SK-N-SH (cell line): ENCODE data around the gene PYGB. TPM values are rescaled to one million over a fixed set of nuclear protein-coding genes. Genes with fewer than 3 reads are reported as not detected.

Source experiments
- CTCF ChIA-PET: fragments of 300-600, 350-600 bp; formaldehyde crosslinking; extraction: SDS; loops from one replicate; lab custom pipeline; 2021; lab: Yijun Ruan, JAX
- POLR2A ChIA-PET: fragments of 350-600 bp; sonication (Branson Sonifier 250); formaldehyde crosslinking; extraction: SDS; loops from one replicate; lab custom pipeline; 2020; ENCODE audit warnings: antibody characterized with exemption, inconsistent platforms; lab: Yijun Ruan, JAX
- DNase-seq: peaks from one replicate; pipeline ENCODE4 v3.0.0; 2012
- H2AFZ ChIP-seq: fragments of 200-600 bp; sonication (generic); 2 replicates; pipeline ENCODE4 v1.8.1; 2016; ENCODE audit warnings: antibody characterized with exemption, mild to moderate bottlenecking, low read depth
- H3F3A ChIP-seq: fragments of 200-600 bp; sonication (generic); replicated peaks from 2 replicates; pipeline ENCODE3; 2016; ENCODE audit warnings: antibody characterized with exemption, mild to moderate bottlenecking; ENCODE audit not compliant: insufficient read depth
- H3K27ac ChIP-seq, 2 experiments: fragments of 200-500 bp in 1 of 2; fragments of 200-600 bp in 1 of 2; sonication (Bioruptor generic) in 1 of 2; sonication (generic), shearing (Covaris generic) in 1 of 2; 2 replicates each; pipeline versions ENCODE4 v1.5.1 to v1.6.1; 2014 to 2016; ENCODE audit warnings: low read depth in 2 of 2, inconsistent platforms in 1 of 2, low read length in 1 of 2, mild to moderate bottlenecking in 1 of 2, mixed read lengths in 1 of 2
- H3K27me3 ChIP-seq: fragments of 200-600 bp; sonication (generic), shearing (Covaris generic); 2 replicates; pipeline ENCODE4 v1.6.1; 2016; ENCODE audit warnings: mixed run types; ENCODE audit not compliant: insufficient read depth
- H3K36me3 ChIP-seq, 2 experiments: fragments of 200-500 bp in 1 of 2; fragments of 200-600 bp in 1 of 2; sonication (Bioruptor generic) in 1 of 2; sonication (generic) in 1 of 2; replicated peaks in 1 of 2; 2 replicates each; pipeline versions ENCODE3 to v1.5.1; 2014 to 2016; ENCODE audit warnings: low read length in 1 of 2, mild to moderate bottlenecking in 1 of 2; ENCODE audit not compliant: insufficient read depth in 2 of 2, control insufficient read depth in 1 of 2
- H3K4me1 ChIP-seq, 2 experiments: fragments of 200-500 bp in 1 of 2; fragments of 200-600 bp in 1 of 2; sonication (Bioruptor generic) in 1 of 2; sonication (generic), shearing (Covaris generic) in 1 of 2; 2 replicates each; pipeline versions ENCODE4 v1.5.1 to v1.6.1; 2014 to 2016; ENCODE audit warnings: low read depth in 1 of 2, low read length in 1 of 2, mixed run types in 1 of 2; ENCODE audit not compliant: insufficient read depth in 2 of 2, control insufficient read depth in 1 of 2
- H3K4me2 ChIP-seq: fragments of 200-600 bp; sonication (generic), shearing (Covaris generic); 2 replicates; pipeline ENCODE4 v1.6.1; 2017; ENCODE audit warnings: mixed run types
- H3K4me3 ChIP-seq, 2 experiments: fragments of 200-500 bp in 1 of 2; fragments of 200-600 bp in 1 of 2; sonication (Bioruptor generic) in 1 of 2; sonication (generic), shearing (Covaris generic) in 1 of 2; 2 replicates each; pipeline versions ENCODE4 v1.5.1 to v1.8.1; 2014 to 2016; ENCODE audit warnings: low read depth in 2 of 2, inconsistent platforms in 1 of 2, low read length in 1 of 2, mild to moderate bottlenecking in 1 of 2, mixed read lengths in 1 of 2, moderate library complexity in 1 of 2
- H3K79me2 ChIP-seq: fragments of 200-600 bp; sonication (generic); 2 replicates; pipeline ENCODE4 v1.8.1; 2017; ENCODE audit warnings: mild to moderate bottlenecking; ENCODE audit not compliant: insufficient read depth
- H3K9ac ChIP-seq: fragments of 200-600 bp; sonication (generic); 2 replicates; pipeline ENCODE4 v1.6.1; 2017; ENCODE audit warnings: mixed run types
- H3K9me2 ChIP-seq: fragments of 200-600 bp; sonication (generic); 2 replicates; pipeline ENCODE4 v1.6.1; 2017; ENCODE audit warnings: mixed run types
- H3K9me3 ChIP-seq: fragments of 200-600 bp; sonication (generic); 2 replicates; pipeline ENCODE4 v1.6.1; 2017; ENCODE audit warnings: mixed run types, mild to moderate bottlenecking, moderate library complexity
- H4K20me1 ChIP-seq: fragments of 200-600 bp; sonication (generic); 2 replicates; pipeline ENCODE4 v1.6.1; 2017; ENCODE audit warnings: mild to moderate bottlenecking, mixed run types; ENCODE audit not compliant: insufficient read depth
- CHD2 ChIP-seq: fragments of 150-350 bp; IDR thresholded peaks from 2 replicates; pipeline ENCODE4 v1.6.1; 2018; ENCODE audit warnings: low read length; ENCODE audit not compliant: partially characterized antibody
- CTCF ChIP-seq: fragments of 200-600 bp; sonication (generic); IDR thresholded peaks from 2 replicates; pipeline ENCODE4 v1.6.1; 2017; ENCODE audit warnings: antibody characterized with exemption, mild to moderate bottlenecking, moderate library complexity
- EP300 ChIP-seq, 2 experiments: IDR thresholded peaks; 2 replicates each; pipeline versions ENCODE4 v1.4.0 to v1.6.1; 2012; ENCODE audit warnings: borderline replicate concordance in 1 of 2, low read depth in 1 of 2, low read length in 1 of 2
- FOSL2 ChIP-seq: IDR thresholded peaks from 2 replicates; pipeline ENCODE4 v1.4.0; 2012; ENCODE audit warnings: low read depth, mild to moderate bottlenecking, moderate library complexity, borderline replicate concordance
- FOXM1 ChIP-seq: IDR thresholded peaks from 2 replicates; pipeline ENCODE4 v1.4.0; 2012; ENCODE audit warnings: low read depth, mild to moderate bottlenecking
- MEF2A ChIP-seq: IDR thresholded peaks from 2 replicates; pipeline ENCODE4 v1.4.0; 2012; ENCODE audit warnings: low read depth, borderline replicate concordance
- NFIC ChIP-seq: IDR thresholded peaks from 2 replicates; pipeline ENCODE4 v1.4.0; 2012; ENCODE audit warnings: borderline replicate concordance
- NRF1 ChIP-seq: IDR thresholded peaks from 2 replicates; pipeline ENCODE4 v1.6.1; 2012; ENCODE audit warnings: low read depth, mild to moderate bottlenecking, low read length
- PBX3 ChIP-seq: IDR thresholded peaks from 2 replicates; pipeline ENCODE4; 2012
- RAD21 ChIP-seq: IDR thresholded peaks from 2 replicates; pipeline ENCODE4 v1.6.1; 2012; ENCODE audit warnings: mild to moderate bottlenecking, low read length
- REST ChIP-seq: IDR thresholded peaks from 2 replicates; pipeline ENCODE4 v1.6.1; 2012; ENCODE audit warnings: mild to moderate bottlenecking, low read depth, low read length, moderate library complexity
- RFX5 ChIP-seq: IDR thresholded peaks from 2 replicates; pipeline ENCODE4 v1.6.1; 2012; ENCODE audit warnings: mild to moderate bottlenecking, improper control_type of control experiment, low read length
- SMC3 ChIP-seq: IDR thresholded peaks from 2 replicates; pipeline ENCODE4 v1.6.1; 2012; ENCODE audit warnings: low read depth, low read length, improper control_type of control experiment
- YY1 ChIP-seq: IDR thresholded peaks from 2 replicates; pipeline ENCODE4 v1.4.0; 2012; ENCODE audit warnings: low read depth, mild to moderate bottlenecking
- WGBS: methylation state at CpG from one replicate; pipeline ENCODE4 v1.1.6; 2017; ENCODE audit warnings: low lambda C conversion rate; 5-methylcytosine and 5-hydroxymethylcytosine counted together
- polyA plus RNA-seq, 3 experiments: library from polyadenylated mRNA; depleted of rRNA; stranded (reverse); fragments of >200 nt; gene quantifications; 2 replicates each; pipeline ENCODE4 v1.2.3, GENCODE V29; 2012

Gene PYGB
- polyA plus RNA-seq, 1 of the 3 experiments (the other 2 are of a cell fraction), result 35.8 TPM

GRCh38 chr20:25308671-25309394 is 60.9 kb downstream of the PYGB start:
- TF ChIP-seq NRF1, result no peak
- peak; percentile 10; the same call in 1 of the 2 replicates for TF ChIP-seq FOSL2
- TF ChIP-seq YY1, result no peak
- TF ChIP-seq FOXM1, result no peak
- TF ChIP-seq PBX3, result no peak
- no peak for TF ChIP-seq CTCF
- peaks cover 0 to 6% of the 10 kb centered on the region in 2 experiments for H3K36me3 ChIP-seq
- peaks cover 27 to 30% of the 10 kb centered on the region in 2 experiments; a peak in 3 of 4 replicates for H3K4me1 ChIP-seq
- WGBS, result 75% methylated on average over 11 of the region's 17 CpGs
- POLR2A ChIA-PET, result no interaction called here
- peak overlapping the region; percentile 77; the same call in 1 of the 2 replicates for H3K4me2 ChIP-seq
- no peaks in the 10 kb centered on the region for H3K79me2 ChIP-seq
- H3K9me2 ChIP-seq, result no peaks in the 10 kb centered on the region
- H3K4me3 ChIP-seq, result no peak overlapping the region
- H3K27ac ChIP-seq, result peak overlapping the region; percentile 90 to 91
- H2AFZ ChIP-seq, result no peak overlapping the region
- peak overlapping the region; percentile 75; the same call in 1 of the 2 replicates for H3K9ac ChIP-seq
- H4K20me1 ChIP-seq, result no peaks in the 10 kb centered on the region
- DNase-seq, result no peak
- H3K9me3 ChIP-seq, result no peaks in the 10 kb centered on the region
- CTCF ChIA-PET, result interaction anchor here (1.7 to 3.4 kb wide), 5 partner anchors 9 to 90 kb away, joined by 5 to 21 read pairs (median 9); no protein-coding TSS in a partner anchor
- no peaks in the 10 kb centered on the region for H3K27me3 ChIP-seq
- peaks cover 23% of the 10 kb centered on the region for H3F3A ChIP-seq

GRCh38 chr20:25309395-25310267 is 61.7 kb downstream of the PYGB start:
- Histone ChIP-seq H3K4me1 (peaks cover 27 to 30% of the 10 kb centered on the region in 2 experiments; a peak in 3 of 4 replicates), H3F3A (peaks cover 23% of the 10 kb centered on the region), H3K4me3 (peak overlapping the region; percentile 20 to 45; a peak in 3 of 4 replicates), H3K9me3 (no peaks in the 10 kb centered on the region), H3K36me3 (peaks cover 0 to 6% of the 10 kb centered on the region in 2 experiments), H3K9ac (peak overlapping the region; percentile 75), H3K27me3 (no peaks in the 10 kb centered on the region), H3K79me2 (no peaks in the 10 kb centered on the region), H4K20me1 (no peaks in the 10 kb centered on the region), H3K9me2 (no peaks in the 10 kb centered on the region), H3K27ac (peak overlapping the region; percentile 90 to 91), H3K4me2 (peak overlapping the region; percentile 77), H2AFZ (peak overlapping the region; percentile 47)
- WGBS, result 32% methylated on average over 14 of the region's 18 CpGs
- POLR2A ChIA-PET, result interaction anchor here (1.4 kb wide), 1 partner anchor 98 kb away, joined by 3 read pairs; the partner anchor contains the start of gene GINS1
- DNase-seq, result peak; percentile 82
- CTCF ChIA-PET, result interaction anchor here (0.9 to 3.4 kb wide), 6 partner anchors 9 to 89 kb away, joined by 3 to 21 read pairs (median 8); no protein-coding TSS in a partner anchor
- TF ChIP-seq SMC3 (no peak), REST (no peak), MEF2A (no peak), RFX5 (no peak), CTCF (no peak), NFIC (no peak; the same call in 1 of the 2 replicates), EP300 (IDR thresholded peaks at IDR 0.05; ENCODE audit: borderline replicate concordance in 1 of 2, low read depth in 1 of 2, low read length in 1 of 2) (no peak), RAD21 (peak; percentile 10; the same call in 1 of the 2 replicates), FOSL2 (peak; percentile 29), YY1 (no peak), CHD2 (no peak)
